Upper lobe of left lung (tissue), 4 donors: Measurements from ENCODE around the gene TUBB4B.

Source experiments
- CTCF ChIP-seq, 6 experiments: fragments of 450-650 bp in 4 of 6; fragments of 200-600 bp in 2 of 6; sonication (generic) in 2 of 6; IDR thresholded peaks; one replicate each; pipeline ENCODE4 v1.5.1; 2016 to 2019; ENCODE audit warnings: antibody characterized with exemption in 6 of 6
- POLR2A ChIP-seq, 4 donors: fragments of 450-650 bp; IDR thresholded peaks; one replicate each; pipeline ENCODE4 v1.5.1; 2016 to 2017; ENCODE audit warnings: antibody characterized with exemption in 4 of 4, mild to moderate bottlenecking in 2 of 4

GRCh38 chr9:137276473-137277328, 35.6 kb downstream of the TUBB4B start:
- TF ChIP-seq CTCF (IDR thresholded peaks at IDR 0.05) (no peak), POLR2A (IDR thresholded peaks at IDR 0.05) (no peak)
